H9 (cell line): ENCODE results near the gene DCST2. TPM values are rescaled to one million over a fixed set of nuclear protein-coding genes. Genes with fewer than 3 reads are reported as not detected.

ENCODE experiments used
- DNase-seq: peaks from one replicate; pipeline ENCODE4 v3.0.0-alpha.2; 2017
- H2AFZ ChIP-seq: one replicate; pipeline ENCODE4 v1.6.1; 2013; ENCODE audit warnings: mild to moderate bottlenecking, low read length, control low read depth, moderate library complexity
- H2AK5ac ChIP-seq: 2 replicates; pipeline ENCODE4 v1.6.1; 2013; ENCODE audit warnings: low read length, control low read depth, mixed read lengths; ENCODE audit not compliant: insufficient read length
- H2BK120ac ChIP-seq: one replicate; pipeline ENCODE4 v1.6.1; 2013; ENCODE audit warnings: low read depth, mild to moderate bottlenecking, low read length, control low read depth, inconsistent platforms; ENCODE audit not compliant: poor library complexity, severe bottlenecking
- H2BK12ac ChIP-seq: 2 replicates; pipeline ENCODE4 v1.6.1; 2013; ENCODE audit warnings: low read length, control low read depth, mixed read lengths, low read depth; ENCODE audit not compliant: insufficient read length
- H2BK15ac ChIP-seq: 2 replicates; pipeline ENCODE4 v1.6.1; 2013; ENCODE audit warnings: low read depth, low read length, control low read depth
- H2BK20ac ChIP-seq: one replicate; pipeline ENCODE4 v1.6.1; 2013; ENCODE audit warnings: low read depth, mild to moderate bottlenecking, low read length, control low read depth, inconsistent platforms; ENCODE audit not compliant: poor library complexity, severe bottlenecking
- H2BK5ac ChIP-seq: 2 replicates; pipeline ENCODE4 v1.6.1; 2013; ENCODE audit warnings: low read length, control low read depth, mixed read lengths; ENCODE audit not compliant: insufficient read length
- H3K14ac ChIP-seq: 2 replicates; pipeline ENCODE4 v1.6.1; 2013; ENCODE audit warnings: low read length, control low read depth; ENCODE audit not compliant: insufficient read depth
- H3K18ac ChIP-seq: 2 replicates; pipeline ENCODE4 v1.6.1; 2013; ENCODE audit warnings: low read depth, mild to moderate bottlenecking, mixed read lengths, low read length, control low read depth; ENCODE audit not compliant: insufficient read length
- H3K23ac ChIP-seq: 2 replicates; pipeline ENCODE4 v1.6.1; 2013; ENCODE audit warnings: low read length, control low read depth, mixed read lengths, low read depth; ENCODE audit not compliant: insufficient read length
- H3K23me2 ChIP-seq: 2 replicates; pipeline ENCODE4 v1.6.1; 2013; ENCODE audit warnings: low read depth, mild to moderate bottlenecking, mixed read lengths, low read length, control low read depth; ENCODE audit not compliant: insufficient read length, poor library complexity, severe bottlenecking
- H3K27ac ChIP-seq: 2 replicates; pipeline ENCODE4 v1.5.1; 2013; ENCODE audit warnings: low read length, control low read depth, mixed read lengths, low read depth; ENCODE audit not compliant: insufficient read length
- H3K27me3 ChIP-seq: 2 replicates; pipeline ENCODE4 v1.6.1; 2013; ENCODE audit warnings: low read length, control low read depth, inconsistent platforms; ENCODE audit not compliant: insufficient read depth
- H3K4ac ChIP-seq: 2 replicates; pipeline ENCODE4 v1.6.1; 2013; ENCODE audit warnings: low read depth, mild to moderate bottlenecking, control low read depth, inconsistent platforms, low read length, moderate library complexity
- H3K4me1 ChIP-seq: 2 replicates; pipeline ENCODE4 v1.6.1; 2013; ENCODE audit warnings: low read length, control low read depth, inconsistent platforms; ENCODE audit not compliant: insufficient read depth
- H3K4me2 ChIP-seq: 2 replicates; pipeline ENCODE4 v1.6.1; 2013; ENCODE audit warnings: low read length, control low read depth, mixed read lengths; ENCODE audit not compliant: insufficient read length, insufficient read depth
- H3K56ac ChIP-seq: 2 replicates; pipeline ENCODE4 v1.6.1; 2013; ENCODE audit warnings: low read depth, mild to moderate bottlenecking, mixed read lengths, low read length, control low read depth; ENCODE audit not compliant: insufficient read length
- H3K79me1 ChIP-seq: 2 replicates; pipeline ENCODE4 v1.6.1; 2013; ENCODE audit warnings: low read depth, mild to moderate bottlenecking, moderate library complexity, low read length, control low read depth, inconsistent platforms; ENCODE audit not compliant: insufficient read depth, poor library complexity, severe bottlenecking
- H3K79me2 ChIP-seq: 2 replicates; pipeline ENCODE4 v1.6.1; 2013; ENCODE audit warnings: low read length, control low read depth, inconsistent platforms; ENCODE audit not compliant: insufficient read depth
- H3K9ac ChIP-seq: 2 replicates; pipeline ENCODE4 v1.6.1; 2013; ENCODE audit warnings: low read length, control low read depth, mixed read lengths; ENCODE audit not compliant: insufficient read length; ENCODE audit errors: extremely low read depth
- H3K9me3 ChIP-seq: one replicate; pipeline ENCODE4 v1.6.1; 2013; ENCODE audit warnings: low read depth, low read length, inconsistent platforms; ENCODE audit not compliant: control insufficient read depth
- H3T11ph ChIP-seq: one replicate; pipeline ENCODE4 v1.6.1; 2013; ENCODE audit warnings: mild to moderate bottlenecking, low read length, control low read depth, inconsistent platforms
- H4K20me1 ChIP-seq: one replicate; pipeline ENCODE4 v1.6.1; 2013; ENCODE audit not compliant: control insufficient read depth, insufficient read length, insufficient read depth
- H4K5ac ChIP-seq: 2 replicates; pipeline ENCODE4 v1.6.1; 2013; ENCODE audit warnings: low read depth, mild to moderate bottlenecking, mixed read lengths, low read length, control low read depth; ENCODE audit not compliant: insufficient read length
- H4K8ac ChIP-seq: replicated peaks from 2 replicates; pipeline ENCODE4 v1.6.1; 2013; ENCODE audit warnings: low read length, control low read depth, mixed read lengths, low read depth; ENCODE audit not compliant: insufficient read length
- H4K91ac ChIP-seq: 2 replicates; pipeline ENCODE4 v1.6.1; 2013; ENCODE audit warnings: low read depth, mild to moderate bottlenecking, moderate library complexity, mixed read lengths, low read length, control low read depth; ENCODE audit not compliant: insufficient read length
- H3K27ac Mint-ChIP-seq, 3 experiments: 2 replicates in 2 of 3; 3 replicates in 1 of 3; pipeline ENCODE4 v1.8.0; 2020 to 2021; ENCODE audit warnings: mixed read lengths in 3 of 3, mild to moderate bottlenecking in 1 of 3, moderate library complexity in 1 of 3
- H3K27me3 Mint-ChIP-seq: 2 replicates; pipeline ENCODE4 v1.8.0; 2021; ENCODE audit warnings: low read depth, mild to moderate bottlenecking, moderate library complexity, mixed read lengths
- H3K36me3 Mint-ChIP-seq, 3 experiments: 2 replicates in 2 of 3; 3 replicates in 1 of 3; pipeline ENCODE4 v1.8.0; 2020 to 2021; ENCODE audit warnings: low read depth in 3 of 3, mixed read lengths in 3 of 3; ENCODE audit not compliant: insufficient read depth in 1 of 3
- H3K4me1 Mint-ChIP-seq, 2 experiments: 2 replicates each; pipeline ENCODE4 v1.8.0; 2020; ENCODE audit warnings: mixed read lengths in 2 of 2
- H3K4me3 Mint-ChIP-seq, 2 experiments: 2 replicates in 1 of 2; 3 replicates in 1 of 2; pipeline ENCODE4 v1.8.0; 2020 to 2021; ENCODE audit warnings: mild to moderate bottlenecking in 2 of 2, mixed read lengths in 2 of 2, moderate library complexity in 1 of 2
- H3K9me3 Mint-ChIP-seq, 2 experiments: 2 replicates in 1 of 2; 3 replicates in 1 of 2; pipeline ENCODE4 v1.8.0; 2020; ENCODE audit warnings: mild to moderate bottlenecking in 2 of 2, mixed read lengths in 2 of 2, moderate library complexity in 1 of 2
- WGBS: extraction: QIAGEN DNeasy Blood & Tissue Kit; methylation state at CpG from one replicate; pipeline ENCODE4 v1.1.7; 2013; ENCODE audit warnings: missing lambda C conversion rate, low lambda C conversion rate, mixed read lengths; ENCODE audit not compliant: insufficient read length; ENCODE audit errors: extremely low coverage; 5-methylcytosine and 5-hydroxymethylcytosine counted together
- total RNA-seq: library from RNA; stranded (reverse); gene quantifications from 2 replicates; pipeline ENCODE4 v1.2.1, GENCODE V29; 2021
- TF ChIP-seq, protein P1 (sequence below): fragments of 200-600 bp; sonication (generic); conservative IDR thresholded peaks from 3 replicates; pipeline ENCODE4 v1.8.0; 2021; ENCODE audit warnings: antibody characterized with exemption, mild to moderate bottlenecking

Gene DCST2
- total RNA-seq, 1 experiment from 2014 or later = 0.35 TPM

DNA sequence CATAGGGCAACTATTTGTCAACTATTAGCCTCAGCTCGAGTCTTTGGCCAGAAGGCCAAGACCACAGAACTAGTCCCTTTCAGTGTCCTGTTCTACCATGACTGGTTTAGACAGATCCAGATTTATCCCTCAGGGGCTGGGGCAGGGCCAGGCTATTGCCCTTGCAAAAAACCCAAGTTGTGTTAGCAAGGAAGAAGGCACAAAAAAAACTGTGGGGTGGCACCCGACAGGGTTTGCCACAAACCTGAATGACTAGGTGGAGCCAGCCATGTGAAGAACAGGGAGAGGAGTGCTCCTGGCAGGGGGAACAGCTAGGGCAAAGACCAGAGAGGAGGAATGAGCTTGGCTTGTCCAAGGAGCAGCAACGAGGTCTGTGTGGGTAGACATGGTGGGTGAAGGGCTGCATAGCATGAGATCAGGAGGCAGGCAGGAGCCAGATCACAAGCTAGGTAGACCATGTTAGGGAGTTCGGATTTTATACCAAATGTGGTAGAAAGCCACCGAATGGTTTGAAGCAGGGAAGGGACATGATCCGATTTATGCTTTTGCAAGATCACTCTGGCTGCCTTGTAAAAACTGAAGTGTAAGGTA lies 4.4 kb upstream of the DCST2 start:
- Histone ChIP-seq H3K9me3 (no peaks in the 10 kb centered on the region), H3K9ac (no peak overlapping the region), H3K14ac (no peak overlapping the region), H3K4me1 (no peaks in the 10 kb centered on the region), H3K79me2 (no peaks in the 10 kb centered on the region), H2BK15ac (no peak overlapping the region), H3K56ac (no peak overlapping the region), H3K23me2 (no peaks in the 10 kb centered on the region), H2AK5ac (no peak overlapping the region), H2BK120ac (no peak overlapping the region), H3K4ac (no peak overlapping the region), H2BK5ac (no peak overlapping the region), H3K23ac (no peak overlapping the region), H3K27me3 (no peaks in the 10 kb centered on the region), H2BK20ac (no peak overlapping the region), H2AFZ (no peak overlapping the region), H3K27ac (no peak overlapping the region), H4K91ac (no peak overlapping the region), H4K8ac (no peak overlapping the region), H4K20me1 (peaks cover 2% of the 10 kb centered on the region), H3K79me1 (no peaks in the 10 kb centered on the region), H2BK12ac (no peak overlapping the region), H4K5ac (no peak overlapping the region), H3K18ac (no peak overlapping the region), H3K4me2 (no peak overlapping the region), H3T11ph (no peak overlapping the region)
- TF ChIP-seq, protein P1, sequence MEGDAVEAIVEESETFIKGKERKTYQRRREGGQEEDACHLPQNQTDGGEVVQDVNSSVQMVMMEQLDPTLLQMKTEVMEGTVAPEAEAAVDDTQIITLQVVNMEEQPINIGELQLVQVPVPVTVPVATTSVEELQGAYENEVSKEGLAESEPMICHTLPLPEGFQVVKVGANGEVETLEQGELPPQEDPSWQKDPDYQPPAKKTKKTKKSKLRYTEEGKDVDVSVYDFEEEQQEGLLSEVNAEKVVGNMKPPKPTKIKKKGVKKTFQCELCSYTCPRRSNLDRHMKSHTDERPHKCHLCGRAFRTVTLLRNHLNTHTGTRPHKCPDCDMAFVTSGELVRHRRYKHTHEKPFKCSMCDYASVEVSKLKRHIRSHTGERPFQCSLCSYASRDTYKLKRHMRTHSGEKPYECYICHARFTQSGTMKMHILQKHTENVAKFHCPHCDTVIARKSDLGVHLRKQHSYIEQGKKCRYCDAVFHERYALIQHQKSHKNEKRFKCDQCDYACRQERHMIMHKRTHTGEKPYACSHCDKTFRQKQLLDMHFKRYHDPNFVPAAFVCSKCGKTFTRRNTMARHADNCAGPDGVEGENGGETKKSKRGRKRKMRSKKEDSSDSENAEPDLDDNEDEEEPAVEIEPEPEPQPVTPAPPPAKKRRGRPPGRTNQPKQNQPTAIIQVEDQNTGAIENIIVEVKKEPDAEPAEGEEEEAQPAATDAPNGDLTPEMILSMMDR = no peak
- DNase-seq = no peak
- H3K27ac Mint-ChIP-seq = no peak overlapping the region
- H3K4me3 Mint-ChIP-seq = no peak overlapping the region
- H3K4me1 Mint-ChIP-seq = peaks cover 3 to 6% of the 10 kb centered on the region in 2 experiments; a peak in 2 of 4 replicates
- no peaks in the 10 kb centered on the region for H3K36me3 Mint-ChIP-seq
- no peaks in the 10 kb centered on the region for H3K9me3 Mint-ChIP-seq
- peaks cover 51% of the 10 kb centered on the region for H3K27me3 Mint-ChIP-seq
- no CpG with 5 or more reads among the region's 6 CpGs for WGBS
